T-helper 1 cell treated with Interleukin-12 subunit alpha and Interleukin-12 subunit beta and Interleukin-4 antibody, amounts not matched to agents 30 ng/mL and 1 ng/mL, for 36 hours (primary cell): ENCODE measurements around the gene SMAD1. TPM values are rescaled to one million over a fixed set of nuclear protein-coding genes. Genes with fewer than 3 reads are reported as not detected.

ENCODE experiments used
- total RNA-seq: library from RNA; stranded (reverse); gene quantifications from 2 replicates; pipeline ENCODE4 v1.2.3, GENCODE V29; 2022

Gene SMAD1
- total RNA-seq, 1 donor from 2014 or later = 1.7 TPM

Other genes with a start within 250 kb of the SMAD1 start
- 14.0 and 17.5 TPM in 2 replicates for gene MMAA, start 137.5 kb downstream of the SMAD1 start, total RNA-seq
- gene C4orf51, start 198.3 kb downstream of the SMAD1 start, total RNA-seq = not detected in 2 replicates